OCI-LY1 (cell line): ENCODE data around the gene ATP8B1.

Source experiments
- H2AFZ ChIP-seq: fragments of 200-600 bp; sonication (generic), shearing (Covaris generic); 2 replicates; pipeline ENCODE4 v1.6.0; 2014; ENCODE audit warnings: antibody characterized with exemption, mild to moderate bottlenecking, low read length
- H3F3A ChIP-seq: fragments of 200-600 bp; sonication (generic), shearing (Covaris generic); 2 replicates; pipeline ENCODE4 v1.6.0; 2014; ENCODE audit warnings: mild to moderate bottlenecking, antibody characterized with exemption, low read length, moderate library complexity; ENCODE audit not compliant: insufficient read depth
- H3K27ac ChIP-seq: fragments of 200-600 bp; sonication (generic); 2 replicates; pipeline ENCODE4 v1.5.1; 2014; ENCODE audit warnings: low read length, mixed run types, mild to moderate bottlenecking, low read depth; ENCODE audit not compliant: poor library complexity, severe bottlenecking
- H3K27me3 ChIP-seq: fragments of 200-600 bp; sonication (generic); 2 replicates; pipeline ENCODE4 v1.6.0; 2014; ENCODE audit warnings: antibody characterized with exemption, mild to moderate bottlenecking, low read length, moderate library complexity; ENCODE audit not compliant: insufficient read depth
- H3K36me3 ChIP-seq: fragments of 200-600 bp; sonication (generic); 2 replicates; pipeline ENCODE4 v1.6.1; 2014; ENCODE audit warnings: mild to moderate bottlenecking, antibody characterized with exemption, low read length, moderate library complexity, mixed read lengths; ENCODE audit not compliant: insufficient read depth
- H3K4me1 ChIP-seq: fragments of 200-600 bp; sonication (generic); 2 replicates; pipeline ENCODE4 v1.5.1; 2014; ENCODE audit warnings: mild to moderate bottlenecking, low read length, moderate library complexity; ENCODE audit not compliant: insufficient read depth, severe bottlenecking
- H3K4me2 ChIP-seq: fragments of 200-600 bp; sonication (generic), shearing (Covaris generic); 2 replicates; pipeline ENCODE4 v1.6.1; 2014; ENCODE audit warnings: low read length
- H3K4me3 ChIP-seq: fragments of 200-600 bp; sonication (generic); 2 replicates; pipeline ENCODE4 v1.5.1; 2014; ENCODE audit warnings: low read length, low read depth, mild to moderate bottlenecking, mixed read lengths; ENCODE audit not compliant: poor library complexity, severe bottlenecking
- H3K79me2 ChIP-seq: fragments of 200-600 bp; shearing (Covaris generic); 2 replicates; pipeline ENCODE4 v1.6.1; 2016; ENCODE audit warnings: mixed run types, low read length, mixed read lengths; ENCODE audit not compliant: insufficient read depth
- H3K9ac ChIP-seq: fragments of 200-600 bp; sonication (generic), shearing (Covaris generic); 2 replicates; pipeline ENCODE4 v1.6.1; 2014; ENCODE audit warnings: mild to moderate bottlenecking, low read length, mixed read lengths
- H3K9me2 ChIP-seq: fragments of 200-600 bp; sonication (generic), shearing (Covaris generic); 2 replicates; pipeline ENCODE4 v1.6.1; 2014; ENCODE audit warnings: low read depth, mild to moderate bottlenecking, low read length, mixed read lengths
- H3K9me3 ChIP-seq: fragments of 200-600 bp; shearing (Covaris generic); 2 replicates; pipeline ENCODE4 v1.6.1; 2014; ENCODE audit warnings: low read length, mixed read lengths
- H4K20me1 ChIP-seq: fragments of 200-600 bp; sonication (generic), shearing (Covaris generic); 2 replicates; pipeline ENCODE4 v1.6.0; 2016; ENCODE audit warnings: mild to moderate bottlenecking, low read length; ENCODE audit not compliant: insufficient read depth
- CTCF ChIP-seq: fragments of 200-600 bp; sonication (generic), shearing (Covaris generic); IDR thresholded peaks from 2 replicates; pipeline ENCODE4 v1.5.1; 2017; ENCODE audit warnings: mild to moderate bottlenecking, antibody characterized with exemption, low read length, moderate library complexity, mixed read lengths
- EZH2 ChIP-seq: fragments of 200-600 bp; sonication (generic), shearing (Covaris generic); IDR thresholded peaks from 2 replicates; pipeline ENCODE4 v1.8.0; 2017; ENCODE audit warnings: borderline replicate concordance, mixed run types, mild to moderate bottlenecking, antibody characterized with exemption, low read length, moderate library complexity, mixed read lengths

ATP8B1 gene

GRCh38 chr18:57833441-57834101 is 30.5 kb upstream of the ATP8B1 start:
- peaks cover 8% of the 10 kb centered on the region for H3K4me1 ChIP-seq
- H3K4me3 ChIP-seq, result no peak overlapping the region
- H3K27me3 ChIP-seq, result peaks cover 6% of the 10 kb centered on the region; the same call in 1 of the 2 replicates
- no peak overlapping the region for H3K9ac ChIP-seq
- H3K36me3 ChIP-seq, result no peaks in the 10 kb centered on the region
- H3K9me2 ChIP-seq, result no peaks in the 10 kb centered on the region
- H2AFZ ChIP-seq, result no peak overlapping the region
- H3F3A ChIP-seq, result no peaks in the 10 kb centered on the region
- H3K4me2 ChIP-seq, result no peak overlapping the region
- no peaks in the 10 kb centered on the region for H3K79me2 ChIP-seq
- no peak for TF ChIP-seq EZH2
- no peak for TF ChIP-seq CTCF
- no peaks in the 10 kb centered on the region for H4K20me1 ChIP-seq
- no peaks in the 10 kb centered on the region for H3K9me3 ChIP-seq
- no peak overlapping the region for H3K27ac ChIP-seq

GRCh38 chr18:57832730-57833129 is 29.6 kb upstream of the ATP8B1 start:
- H3K4me2 ChIP-seq, result no peak overlapping the region
- no peak overlapping the region for H3K27ac ChIP-seq
- H3K4me3 ChIP-seq, result no peak overlapping the region
- H3K79me2 ChIP-seq, result no peaks in the 10 kb centered on the region
- TF ChIP-seq CTCF, result no peak
- TF ChIP-seq EZH2, result no peak
- no peak overlapping the region for H2AFZ ChIP-seq
- no peaks in the 10 kb centered on the region for H3F3A ChIP-seq
- H3K9me3 ChIP-seq, result no peaks in the 10 kb centered on the region
- no peaks in the 10 kb centered on the region for H3K9me2 ChIP-seq
- H3K4me1 ChIP-seq, result no peaks in the 10 kb centered on the region
- no peaks in the 10 kb centered on the region for H4K20me1 ChIP-seq
- no peaks in the 10 kb centered on the region for H3K36me3 ChIP-seq
- no peaks in the 10 kb centered on the region; the same call in 1 of the 2 replicates for H3K27me3 ChIP-seq
- H3K9ac ChIP-seq, result no peak overlapping the region

- Histone ChIP-seq H4K20me1 (no peaks in the 10 kb centered on the region), H3K36me3 (no peaks in the 10 kb centered on the region), H3K4me1 (no peaks in the 10 kb centered on the region), H3K4me2 (no peak overlapping the region), H3K27me3 (no peaks in the 10 kb centered on the region; the same call in 1 of the 2 replicates), H3K27ac (no peak overlapping the region), H2AFZ (no peak overlapping the region), H3K9ac (no peak overlapping the region), H3K4me3 (no peak overlapping the region), H3K9me2 (no peaks in the 10 kb centered on the region), H3K9me3 (no peaks in the 10 kb centered on the region), H3F3A (no peaks in the 10 kb centered on the region), H3K79me2 (no peaks in the 10 kb centered on the region)
- no peak for TF ChIP-seq EZH2
- no peak for TF ChIP-seq CTCF
Observed at GRCh38 chr18:57831597-57832377, 28.7 kb upstream of the ATP8B1 start.
